ENCODE measurements around the gene RPA3.

- TF ChIP-seq POLR2A (IDR thresholded peaks at IDR 0.05; ENCODE audit: extremely low read depth, insufficient read length) (no peak), MAX (IDR thresholded peaks at IDR 0.05; ENCODE audit: low read depth, low read length) (peak; percentile 98)
These were observed 829 bp upstream of the RPA3 start for GRCh38 chr7:7719236-7719635.
